ENCODE data around the gene RFESD. TPM values are rescaled to one million over a fixed set of nuclear protein-coding genes. Genes with fewer than 3 reads are reported as not detected.

RFESD gene
- total and polyA plus RNA-seq, 2 donors (not counting 1 experiment from before 2014, with no cell fraction given) = 1.5 to 1.9 TPM

DNA sequence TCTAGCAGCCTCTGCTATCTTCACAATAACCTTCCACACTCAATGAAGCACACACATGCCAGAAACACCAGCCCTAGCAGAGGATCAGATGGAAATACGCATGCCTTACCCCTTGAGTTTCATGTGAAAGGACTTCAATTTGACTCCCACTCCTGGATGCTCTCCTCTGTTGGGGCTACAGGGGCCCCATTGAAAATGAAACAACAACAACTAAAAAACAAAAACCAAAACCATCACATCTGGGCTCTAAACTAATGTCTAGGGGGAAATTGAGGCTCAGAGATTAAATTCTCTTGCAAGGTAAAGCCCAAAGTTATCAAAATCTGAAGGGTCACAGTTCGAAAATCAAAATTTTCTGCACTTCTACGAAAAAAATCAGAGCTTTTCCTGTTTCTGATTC lies 7.9 kb upstream of the RFESD start:
- H3K27ac ChIP-seq (ENCODE audit: low read length in 2 of 2) = no peak overlapping the region
- no peak overlapping the region for H3K4me3 ChIP-seq (ENCODE audit: control extremely low read depth in 1 of 5, extremely low read depth in 1 of 5, insufficient read depth in 1 of 5, low read depth in 2 of 5, low read length in 4 of 5)
- Mint-ChIP-seq H3K4me3 (no peak overlapping the region), H3K27ac (no peak overlapping the region), H3K27me3 (peaks cover 8% of the 10 kb centered on the region), H3K4me1 (no peaks in the 10 kb centered on the region), H3K9me3 (ENCODE audit: insufficient read depth) (no peaks in the 10 kb centered on the region)
- DNase-seq (no peak), ATAC-seq (ENCODE audit: low read depth) (no peak)
- H3K27me3 ChIP-seq (replicated peaks in 1 of 4; ENCODE audit: control extremely low read depth in 1 of 4, control insufficient read depth in 3 of 4, insufficient read depth in 4 of 4, low read length in 3 of 4) = no peaks in the 10 kb centered on the region
- H3K9me3 ChIP-seq (ENCODE audit: control extremely low read depth in 1 of 3, control insufficient read depth in 2 of 3, insufficient read depth in 1 of 3, low read length in 2 of 3) = no peaks in the 10 kb centered on the region
- CTCF ChIA-PET = no interaction called here
- TF ChIP-seq EZH2 (IDR thresholded peaks at IDR 0.05; ENCODE audit: borderline replicate concordance, insufficient read depth, low read depth, low read length, poor library complexity, severe bottlenecking) = no peak
- H4K20me1 ChIP-seq (ENCODE audit: control insufficient read depth, insufficient read depth, low read length, poor library complexity, severe bottlenecking) = no peaks in the 10 kb centered on the region
- no peaks in the 10 kb centered on the region for H3K4me1 ChIP-seq (ENCODE audit: control insufficient read depth in 2 of 2, insufficient read depth in 2 of 2, low read length in 2 of 2)
- no peak overlapping the region for H3K4me2 ChIP-seq (replicated peaks; ENCODE audit: low read depth, low read length, poor library complexity, severe bottlenecking)
- H3K79me2 ChIP-seq (ENCODE audit: control insufficient read depth, insufficient read depth, low read length) = no peaks in the 10 kb centered on the region
- intact Hi-C loops (cut with micrococcal nuclease) = no loop called here
- no peak overlapping the region for H2AFZ ChIP-seq (ENCODE audit: insufficient read depth, low read depth, low read length, poor library complexity, severe bottlenecking)
- WGBS (ENCODE audit: insufficient coverage) = 58% methylated on average over 3 of the region's 3 CpGs
- POLR2A ChIA-PET = no interaction called here
- no peak overlapping the region for H3K9ac ChIP-seq (ENCODE audit: low read length)
- H3K36me3 ChIP-seq (replicated peaks in 1 of 2; ENCODE audit: control extremely low read depth in 1 of 2, control insufficient read depth in 1 of 2, extremely low read depth in 1 of 2, insufficient read depth in 2 of 2, low read length in 1 of 2) = no peaks in the 10 kb centered on the region

GRCh38 chr5:95641741-95642220 lies 4.8 kb upstream of the RFESD start:
- ATAC-seq (ENCODE audit: low read depth) (no peak), DNase-seq (no peak)
- peaks cover 6% of the 10 kb centered on the region for H3K27me3 Mint-ChIP-seq
- CTCF ChIA-PET = interaction anchor here (1.1 to 7.7 kb wide), 7 partner anchors 17 to 694 kb away, joined by 3 to 127 read pairs (median 4); no protein-coding TSS in a partner anchor
- H3K9me3 ChIP-seq (ENCODE audit: control extremely low read depth in 1 of 3, control insufficient read depth in 2 of 3, insufficient read depth in 1 of 3, low read length in 2 of 3) = peaks cover 0 to 6% (median 0%) of the 10 kb centered on the region in 3 donors
- no peak overlapping the region for H3K27ac Mint-ChIP-seq
- peaks cover 7 to 12% of the 10 kb centered on the region in 2 donors for H3K4me1 ChIP-seq (ENCODE audit: control insufficient read depth in 2 of 2, insufficient read depth in 2 of 2, low read length in 2 of 2)
- no peaks in the 10 kb centered on the region for H3K79me2 ChIP-seq (ENCODE audit: control insufficient read depth, insufficient read depth, low read length)
- H3K9me3 Mint-ChIP-seq (ENCODE audit: insufficient read depth) = no peaks in the 10 kb centered on the region
- WGBS (ENCODE audit: insufficient coverage) = 100% methylated on average over 2 of the region's 5 CpGs
- no peaks in the 10 kb centered on the region for H4K20me1 ChIP-seq (ENCODE audit: control insufficient read depth, insufficient read depth, low read length, poor library complexity, severe bottlenecking)
- no peaks in the 10 kb centered on the region for H3K27me3 ChIP-seq (replicated peaks in 1 of 4; ENCODE audit: control extremely low read depth in 1 of 4, control insufficient read depth in 3 of 4, insufficient read depth in 4 of 4, low read length in 3 of 4)
- no peak overlapping the region for H3K4me3 Mint-ChIP-seq
- no peaks in the 10 kb centered on the region for H3K36me3 ChIP-seq (replicated peaks in 1 of 2; ENCODE audit: control extremely low read depth in 1 of 2, control insufficient read depth in 1 of 2, extremely low read depth in 1 of 2, insufficient read depth in 2 of 2, low read length in 1 of 2)
- no peak overlapping the region for H3K9ac ChIP-seq (ENCODE audit: low read length)
- POLR2A ChIA-PET = no interaction called here
- H3K4me2 ChIP-seq (replicated peaks; ENCODE audit: low read depth, low read length, poor library complexity, severe bottlenecking) = no peak overlapping the region
- intact Hi-C loops (cut with micrococcal nuclease) = loop anchor here (5.0 to 10.0 kb wide), 3 partner anchors 696 to 1543 kb away; partner anchors contain the start of gene RIOK2
- H3K4me1 Mint-ChIP-seq = peaks cover 14% of the 10 kb centered on the region
- H3K4me3 ChIP-seq (ENCODE audit: control extremely low read depth in 1 of 5, extremely low read depth in 1 of 5, insufficient read depth in 1 of 5, low read depth in 2 of 5, low read length in 4 of 5) = no peak overlapping the region
- no peak overlapping the region for H2AFZ ChIP-seq (ENCODE audit: insufficient read depth, low read depth, low read length, poor library complexity, severe bottlenecking)
- no peak overlapping the region for H3K27ac ChIP-seq (ENCODE audit: low read length in 2 of 2)
- TF ChIP-seq, protein P1, sequence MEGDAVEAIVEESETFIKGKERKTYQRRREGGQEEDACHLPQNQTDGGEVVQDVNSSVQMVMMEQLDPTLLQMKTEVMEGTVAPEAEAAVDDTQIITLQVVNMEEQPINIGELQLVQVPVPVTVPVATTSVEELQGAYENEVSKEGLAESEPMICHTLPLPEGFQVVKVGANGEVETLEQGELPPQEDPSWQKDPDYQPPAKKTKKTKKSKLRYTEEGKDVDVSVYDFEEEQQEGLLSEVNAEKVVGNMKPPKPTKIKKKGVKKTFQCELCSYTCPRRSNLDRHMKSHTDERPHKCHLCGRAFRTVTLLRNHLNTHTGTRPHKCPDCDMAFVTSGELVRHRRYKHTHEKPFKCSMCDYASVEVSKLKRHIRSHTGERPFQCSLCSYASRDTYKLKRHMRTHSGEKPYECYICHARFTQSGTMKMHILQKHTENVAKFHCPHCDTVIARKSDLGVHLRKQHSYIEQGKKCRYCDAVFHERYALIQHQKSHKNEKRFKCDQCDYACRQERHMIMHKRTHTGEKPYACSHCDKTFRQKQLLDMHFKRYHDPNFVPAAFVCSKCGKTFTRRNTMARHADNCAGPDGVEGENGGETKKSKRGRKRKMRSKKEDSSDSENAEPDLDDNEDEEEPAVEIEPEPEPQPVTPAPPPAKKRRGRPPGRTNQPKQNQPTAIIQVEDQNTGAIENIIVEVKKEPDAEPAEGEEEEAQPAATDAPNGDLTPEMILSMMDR (IDR thresholded peaks at IDR 0.05) = no peak
- no peak for TF ChIP-seq EZH2 (IDR thresholded peaks at IDR 0.05; ENCODE audit: borderline replicate concordance, insufficient read depth, low read depth, low read length, poor library complexity, severe bottlenecking)
